Measurements from ENCODE around the gene RTF1.
A peak's percentile ranks its signal among the peaks of the same experiment; 100 is the strongest.
"Not testable (repeated sequence)": the region's sequence is repeated elsewhere in the genome, so short reads cannot be mapped to it uniquely, and the experiment has no call there.

The RTF1 gene

DNA sequence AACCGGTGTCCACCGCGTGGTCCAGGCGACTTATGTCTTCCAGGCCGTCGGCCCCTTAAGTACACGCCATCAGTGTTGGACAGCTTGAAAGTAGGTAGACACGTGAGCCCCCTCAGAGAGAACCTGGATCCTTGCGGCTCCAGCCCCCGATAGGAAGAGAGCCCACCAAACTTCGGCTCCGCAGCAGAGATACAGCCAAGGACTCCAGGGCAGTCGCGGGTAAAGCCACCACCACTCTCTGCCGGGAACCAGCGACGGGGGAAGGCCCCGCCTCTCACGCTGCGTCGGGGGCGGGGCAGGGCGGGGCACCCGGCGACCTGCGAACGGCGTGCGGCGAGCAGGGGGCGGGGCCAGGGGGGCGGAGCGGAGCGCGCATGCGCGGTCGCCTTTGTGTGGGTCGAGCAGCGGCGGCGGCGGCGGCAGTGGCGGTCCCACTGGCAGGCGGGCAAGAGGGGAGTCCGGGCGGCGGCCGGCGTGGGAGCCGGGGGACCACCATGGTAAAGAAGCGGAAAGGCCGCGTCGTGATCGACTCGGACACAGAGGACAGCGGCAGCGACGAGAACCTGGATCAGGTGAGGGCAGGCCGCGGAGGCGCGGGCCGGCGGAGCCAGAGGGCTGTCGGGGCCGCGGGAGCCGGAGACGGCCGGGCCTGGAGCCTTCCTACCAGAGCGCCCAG, at the start of gene RTF1:
TSS of gene RTF1 (plus strand) at position 354 of the 676 bp plus-strand sequence. CDS start at position 375, 21 bp downstream.
- DNase-seq (ENCODE audit: low spot score), result peak; percentile 98

DNA sequence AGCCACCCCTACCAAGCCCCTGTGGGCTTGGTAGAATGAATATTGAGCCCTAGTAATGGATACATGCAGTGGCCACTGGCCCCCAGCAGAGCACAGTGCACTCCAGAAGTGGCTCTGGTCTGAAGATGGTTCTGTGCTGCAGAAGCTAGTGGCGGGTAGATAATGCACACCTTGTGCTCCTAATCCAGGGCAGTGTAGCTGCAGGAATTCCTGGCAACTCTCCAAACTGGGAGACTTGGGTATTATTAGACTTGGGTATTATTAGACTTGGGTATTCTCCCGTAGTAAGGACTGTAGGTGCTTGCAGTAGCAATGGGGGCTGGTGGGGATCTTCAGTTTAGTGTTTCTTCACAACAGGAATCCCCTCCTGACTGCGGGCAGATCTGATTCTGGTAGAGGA, 49.5 kb upstream of the RTF1 start:
- no peak for DNase-seq (ENCODE audit: low spot score)

DNA sequence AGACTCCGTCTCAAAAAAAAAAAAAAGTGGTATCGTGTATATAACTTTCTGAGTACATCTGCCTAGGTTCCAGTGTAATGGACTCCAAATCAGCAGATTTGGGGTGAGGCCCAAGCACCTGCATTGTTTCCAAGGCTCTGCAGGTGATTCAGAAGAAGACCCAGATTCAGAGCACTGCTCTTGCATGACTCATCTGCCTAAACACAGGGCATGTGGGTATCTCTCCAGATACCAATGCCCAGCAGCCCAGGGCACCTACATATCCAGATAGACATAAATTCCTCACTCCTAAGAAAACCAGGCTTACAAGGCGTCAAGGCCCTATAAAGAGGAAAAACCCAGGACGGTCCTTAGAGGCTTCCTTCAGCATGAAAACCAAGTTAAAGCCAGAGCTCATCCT, 38.9 kb upstream of the RTF1 start:
- DNase-seq (ENCODE audit: low spot score), result no peak

DNA sequence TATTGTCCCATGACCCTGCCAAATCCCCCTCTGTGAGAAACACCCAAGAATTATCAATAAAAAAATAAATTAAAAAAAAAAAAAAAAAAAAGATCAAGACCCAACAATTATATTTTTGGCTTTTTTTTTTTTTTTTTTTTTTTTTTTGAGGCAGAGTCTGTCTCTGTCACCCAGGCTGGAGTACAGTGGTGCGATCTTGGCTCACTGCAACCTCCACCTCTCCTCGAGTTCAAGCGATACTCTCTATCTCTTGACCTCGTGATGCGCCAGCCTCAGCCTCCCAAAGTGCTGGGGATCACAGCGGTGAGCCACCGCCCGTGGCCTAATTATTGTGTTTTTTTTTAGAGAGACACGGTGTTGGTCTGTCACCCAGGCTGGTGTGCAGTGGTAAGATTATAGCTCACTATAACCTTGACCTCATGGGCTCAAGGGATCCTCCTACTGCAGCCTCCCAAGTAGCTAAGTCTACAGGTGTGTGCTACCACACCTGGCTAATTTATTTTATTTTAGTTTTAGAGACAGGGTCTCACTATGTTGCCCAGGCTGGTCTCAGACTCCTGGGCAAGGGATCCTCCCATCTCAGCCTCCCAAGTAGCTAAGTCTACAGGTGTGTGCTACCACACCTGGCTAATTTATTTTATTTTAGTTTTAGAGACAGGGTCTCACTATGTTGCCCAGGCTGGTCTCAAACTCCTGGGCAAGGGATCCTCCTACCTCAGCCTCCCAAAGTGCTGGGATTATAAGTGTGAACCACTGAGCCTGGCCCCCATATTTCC, 32.7 kb upstream of the RTF1 start:
- not testable (repeated sequence) for DNase-seq (ENCODE audit: low spot score)

DNA sequence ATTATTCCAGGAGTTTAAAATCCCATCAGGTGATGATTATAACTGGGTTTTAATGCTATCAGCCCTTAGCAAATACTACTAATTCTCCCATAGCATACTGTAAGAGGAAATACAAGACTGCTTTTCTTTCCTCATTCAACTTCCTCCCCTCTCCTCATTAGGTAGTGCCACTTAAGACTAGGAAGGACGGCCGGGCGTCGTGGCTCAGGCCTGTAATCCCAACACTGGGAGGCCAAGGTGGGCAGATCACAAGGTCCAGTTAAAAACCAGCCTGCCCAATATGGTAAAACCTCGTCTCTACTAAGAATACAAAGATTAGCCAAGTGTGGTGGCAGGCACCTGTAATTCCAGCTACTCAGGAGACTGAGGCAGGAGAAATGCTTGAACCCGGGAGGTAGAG, 29.2 kb upstream of the RTF1 start:
- DNase-seq (ENCODE audit: low spot score), result no peak

DNA sequence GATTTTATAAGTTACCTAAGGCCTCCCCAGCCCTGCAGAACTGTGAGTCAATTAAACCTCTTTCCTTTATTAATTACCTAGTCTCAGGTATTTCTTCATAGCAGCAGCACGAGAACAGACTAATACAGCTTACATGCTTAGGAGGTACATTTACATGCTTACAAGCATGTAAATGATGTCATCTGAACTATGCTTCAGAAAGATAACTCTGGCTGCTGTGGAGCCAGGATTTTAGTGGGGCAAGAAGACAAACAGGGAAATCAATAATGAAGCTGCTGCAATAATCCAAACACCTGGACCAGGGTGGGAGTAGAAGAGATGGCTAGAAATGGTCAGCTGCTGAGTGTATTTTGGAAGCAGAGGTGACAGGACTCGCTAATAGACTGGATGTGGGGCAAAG, 24.2 kb upstream of the RTF1 start:
- no peak for DNase-seq (ENCODE audit: low spot score)

DNA sequence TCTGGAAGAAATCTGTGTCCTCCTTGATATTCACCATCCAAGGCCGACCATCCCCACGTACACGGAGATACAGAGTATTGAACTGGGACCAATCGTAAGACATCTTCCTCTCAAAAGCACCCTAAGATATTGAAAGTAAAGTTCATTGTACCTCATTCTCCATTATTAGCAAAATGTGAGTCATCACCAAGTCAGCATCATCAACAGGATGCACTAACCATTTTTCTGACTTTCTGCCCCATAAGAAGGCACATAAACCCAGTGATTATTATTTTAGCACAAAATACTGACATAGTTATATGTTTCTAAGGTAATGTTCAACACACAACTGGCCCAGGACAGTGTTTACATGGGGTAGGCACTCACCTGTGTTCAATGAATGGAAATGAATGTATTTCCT, 22.0 kb upstream of the RTF1 start:
- no peak for DNase-seq (ENCODE audit: low spot score)

DNA sequence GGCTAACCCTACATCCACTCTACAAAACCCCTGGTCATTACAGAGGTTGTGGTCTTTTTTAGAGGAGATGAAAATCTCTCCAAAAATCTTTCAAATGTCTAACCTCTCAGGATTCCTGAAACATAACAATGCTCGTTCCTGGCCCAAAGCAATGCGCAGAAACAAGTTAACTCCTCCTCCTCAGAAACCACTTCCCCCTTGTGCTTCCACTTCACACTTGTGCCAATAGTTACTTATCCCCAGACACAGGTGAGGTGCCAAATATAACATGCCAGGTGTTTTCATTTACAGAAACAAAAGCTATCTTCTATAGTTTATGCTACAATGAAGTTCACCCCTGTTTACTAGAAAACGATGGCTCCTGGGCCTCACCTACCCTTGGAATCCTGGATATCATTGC, 20.8 kb upstream of the RTF1 start:
- DNase-seq (ENCODE audit: low spot score), result no peak

DNA sequence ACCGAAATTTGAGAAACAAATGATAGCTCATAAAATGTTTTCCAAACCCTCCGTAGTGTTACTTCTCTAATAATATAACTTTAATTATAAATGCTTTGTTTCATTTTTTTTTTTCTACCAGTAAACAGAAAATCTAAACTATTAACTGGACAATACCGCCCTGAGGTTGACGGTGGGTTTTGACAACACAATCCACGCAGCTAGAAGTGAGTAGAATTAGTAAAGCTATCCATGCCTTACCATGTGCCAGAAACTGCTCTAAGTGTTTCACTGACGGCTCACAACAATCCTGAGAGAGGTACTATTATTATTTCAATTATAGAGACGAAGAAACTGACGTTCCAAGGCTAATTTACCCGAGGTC, 15.0 kb upstream of the RTF1 start:
- DNase-seq (ENCODE audit: low spot score), result no peak

DNA sequence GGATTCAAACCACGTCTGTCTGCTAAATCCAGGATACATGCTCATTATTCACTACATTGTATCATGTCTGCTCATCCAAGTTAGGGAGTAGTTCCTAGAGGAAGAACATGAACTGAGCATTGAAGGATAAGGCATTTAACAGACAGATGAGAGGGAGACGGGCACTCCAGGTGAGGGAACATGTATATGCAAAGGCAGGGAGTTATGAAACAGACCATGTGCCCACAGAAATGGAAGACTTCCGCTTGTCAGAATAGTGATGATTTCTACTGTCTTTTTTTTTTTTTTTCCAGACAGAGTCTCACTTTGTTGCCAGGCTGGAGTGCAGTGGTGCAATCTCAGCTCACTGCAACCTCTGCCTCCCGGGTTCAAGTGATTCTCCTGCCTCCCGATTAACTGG, 9.6 kb upstream of the RTF1 start:
- no peak for DNase-seq (ENCODE audit: low spot score)

DNA sequence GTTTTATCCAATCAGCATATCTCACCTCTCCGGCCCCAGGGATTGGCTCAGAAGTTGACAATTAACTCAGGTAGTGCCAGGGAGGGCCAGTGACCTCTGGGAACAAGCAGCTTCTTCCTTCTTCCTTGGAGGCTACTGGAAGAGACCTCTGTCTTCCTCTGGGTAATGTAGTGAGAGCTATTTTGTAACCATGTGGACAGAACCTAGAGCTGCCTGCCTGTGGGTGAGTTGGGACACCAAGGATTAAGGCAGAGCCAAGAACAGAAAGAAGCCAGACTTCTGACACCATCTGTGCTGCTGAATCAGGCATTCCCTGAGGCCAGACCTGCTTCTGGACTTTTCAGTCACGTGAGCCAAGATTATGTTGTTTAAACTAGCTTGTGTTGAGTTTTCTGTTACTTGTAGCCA, 8.7 kb upstream of the RTF1 start:
- DNase-seq (ENCODE audit: low spot score), result no peak

DNA sequence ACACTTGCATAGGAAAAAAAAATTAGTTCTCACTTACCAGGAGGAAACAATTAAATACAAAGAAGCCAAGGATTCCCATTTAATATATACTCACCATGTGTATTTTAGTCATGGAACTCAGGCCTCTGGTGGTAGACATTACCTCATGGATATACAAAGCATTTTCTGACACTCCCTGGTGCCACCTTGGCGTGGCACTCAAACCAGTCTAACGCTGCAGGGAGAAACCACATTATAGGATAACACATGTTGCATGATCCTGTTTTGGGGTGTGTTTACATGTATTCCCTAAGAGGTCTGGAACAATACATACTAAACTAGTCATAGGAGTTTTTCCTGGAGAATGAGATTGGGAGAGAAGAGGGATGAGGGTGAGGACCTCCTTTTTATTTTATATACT, 5.9 kb upstream of the RTF1 start:
- DNase-seq (ENCODE audit: low spot score), result no peak

DNA sequence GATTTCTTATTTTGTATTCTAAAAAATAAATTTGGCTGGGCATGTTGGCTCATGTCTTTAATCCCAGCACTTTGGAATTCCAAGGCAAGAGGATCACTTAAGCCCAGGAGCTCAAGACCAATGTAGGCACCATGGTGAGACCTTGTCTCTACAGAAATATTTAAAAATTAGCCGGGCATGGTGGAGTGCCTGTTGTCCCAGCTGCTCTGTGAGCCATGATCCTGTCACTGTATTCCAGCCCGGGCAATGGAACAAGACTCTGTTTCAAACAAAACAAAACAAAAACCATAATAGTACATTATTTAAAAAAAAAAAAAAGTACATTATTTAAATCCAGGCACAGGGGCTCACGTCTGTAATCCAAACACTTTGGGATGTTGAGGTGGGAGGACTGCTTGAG, 5.5 kb upstream of the RTF1 start:
- DNase-seq (ENCODE audit: low spot score), result no peak

DNA sequence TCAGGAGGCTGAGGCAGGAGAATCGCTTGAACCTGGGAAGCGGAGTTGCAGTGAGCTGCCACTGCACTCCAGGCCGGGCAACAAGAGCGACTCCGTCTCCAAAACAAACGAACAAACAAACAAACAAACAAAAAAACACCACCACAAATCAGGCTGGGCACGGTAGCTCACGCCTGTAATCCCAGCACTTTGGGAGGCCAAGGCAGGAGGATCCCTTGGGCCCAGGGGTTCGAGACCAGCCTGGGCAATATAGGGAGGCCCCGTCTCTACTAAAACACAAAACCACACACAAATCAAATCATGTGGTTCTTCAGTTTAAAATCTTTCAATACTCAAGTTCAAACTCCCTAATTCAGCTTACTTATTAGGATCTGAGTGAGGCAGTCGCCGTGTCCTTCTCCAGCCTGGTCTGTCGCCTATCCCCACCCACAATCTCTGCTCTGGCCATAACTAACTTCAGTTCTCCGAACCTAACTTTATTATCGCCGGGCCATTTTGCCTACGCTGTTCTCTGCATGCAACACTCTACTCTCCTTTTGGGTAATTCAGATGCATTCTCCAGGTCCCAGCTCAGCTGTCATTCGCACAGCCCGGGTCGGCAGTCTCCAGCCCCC, 660 bp upstream of the RTF1 start:
- no peak for DNase-seq (ENCODE audit: low spot score)

DNA sequence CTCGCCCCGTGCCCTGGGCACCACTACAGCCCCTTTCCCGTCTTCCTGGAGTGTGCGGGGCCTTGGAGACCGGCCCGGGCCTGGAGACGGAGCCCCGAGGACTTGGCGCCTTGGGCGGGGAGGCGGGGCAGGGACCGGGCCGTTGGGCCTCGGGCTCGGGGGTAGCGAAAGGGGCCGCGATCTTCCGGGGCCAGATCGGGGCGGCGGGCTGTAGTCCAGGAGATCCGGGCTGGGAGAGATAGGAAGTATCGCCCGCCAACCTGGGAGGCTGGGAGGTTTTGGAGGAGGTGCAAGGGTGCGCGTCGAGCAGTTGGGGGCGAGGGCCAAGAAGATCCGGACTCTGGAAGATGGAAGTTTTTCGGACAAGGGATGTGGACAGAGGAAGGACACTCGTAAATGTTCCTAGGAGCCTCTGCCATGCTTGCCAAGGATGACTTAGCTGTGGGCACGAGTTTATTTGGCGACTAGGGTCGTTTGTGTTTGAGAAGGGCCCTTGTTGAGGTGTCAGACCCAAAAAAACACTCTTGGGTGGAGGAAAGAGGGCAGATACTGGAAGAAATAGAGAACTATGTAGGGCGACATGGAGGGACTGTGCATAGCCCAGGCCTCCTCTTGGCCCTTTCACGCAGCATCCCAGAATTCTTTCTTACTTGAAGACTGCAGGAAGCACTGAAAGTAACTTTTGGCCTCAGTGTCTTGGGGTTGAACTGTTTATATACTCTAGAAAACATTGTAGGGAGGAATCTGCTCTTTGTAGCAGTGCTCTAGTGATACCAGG, 712 bp downstream of the RTF1 start:
- DNase-seq (ENCODE audit: low spot score), result peak; percentile 52

DNA sequence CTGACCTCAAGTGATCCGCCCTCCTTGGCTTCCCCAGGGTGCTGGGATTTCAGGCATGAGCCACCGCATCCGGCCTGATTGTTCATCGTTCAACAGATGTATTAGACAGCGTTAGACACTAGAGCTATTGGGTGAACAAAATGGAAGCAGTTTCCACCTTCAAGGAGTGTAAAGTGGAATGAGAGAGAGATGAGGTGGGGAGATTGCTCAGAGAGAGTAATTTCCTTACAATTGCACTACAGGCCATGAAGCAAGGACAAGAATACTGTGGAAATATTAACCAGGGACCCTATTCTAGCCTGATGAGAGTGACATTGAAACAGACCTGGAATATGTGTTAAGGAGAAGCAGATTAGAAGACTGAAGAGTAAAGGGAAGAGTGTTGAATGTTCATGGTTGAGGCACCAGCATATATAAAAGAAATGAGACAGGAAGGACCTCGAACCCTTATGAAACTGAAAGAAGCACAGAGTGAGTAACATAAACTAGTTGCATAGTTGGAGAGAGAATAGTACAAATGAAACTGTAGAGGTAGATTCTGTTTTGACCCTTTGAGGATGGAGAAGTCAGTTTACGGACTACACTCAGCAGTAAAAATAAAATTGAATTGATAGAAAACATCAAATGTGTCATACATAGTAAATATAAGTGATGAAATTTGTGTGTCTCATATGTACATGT, 7.2 kb downstream of the RTF1 start:
- DNase-seq (ENCODE audit: low spot score), result no peak

DNA sequence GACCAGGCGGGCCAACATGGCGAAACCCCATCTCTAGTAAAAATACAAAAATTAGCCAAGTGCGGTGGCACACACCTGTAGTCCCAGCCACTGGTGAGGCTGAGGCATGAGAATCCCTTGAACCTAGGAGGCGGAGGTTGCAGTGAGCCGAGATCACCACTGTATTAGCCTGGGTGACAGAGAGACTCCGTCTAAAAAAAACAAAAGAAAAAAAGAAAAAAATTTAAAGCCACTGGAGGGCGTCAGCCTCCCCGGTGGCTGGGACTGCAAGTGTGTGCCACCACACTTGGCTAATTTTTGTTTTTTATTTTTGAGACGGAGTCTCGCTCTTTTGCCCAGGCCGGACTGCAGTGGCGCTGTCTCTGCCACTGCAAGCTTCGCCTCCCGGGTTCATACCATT, 7.9 kb downstream of the RTF1 start:
- no peak for DNase-seq (ENCODE audit: low spot score)

DNA sequence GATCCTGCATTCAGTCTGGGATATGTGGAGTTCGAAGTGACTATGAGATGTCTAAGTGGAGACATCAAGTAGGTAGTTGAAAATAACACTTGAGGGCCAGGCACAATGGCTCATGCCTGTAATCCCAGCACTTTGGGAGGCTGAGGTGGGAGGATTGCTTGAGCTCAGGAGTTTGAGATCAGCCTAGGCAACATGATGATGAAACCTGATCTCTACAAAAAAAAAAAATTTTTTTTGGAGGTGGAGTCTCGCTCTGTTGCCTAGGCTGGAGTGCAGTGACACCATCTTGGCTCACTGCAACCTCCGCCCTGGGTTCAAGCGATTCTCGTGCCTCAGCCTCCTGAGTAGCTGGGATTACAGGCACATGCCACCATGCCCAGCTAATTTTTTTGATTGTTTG, 9.0 kb downstream of the RTF1 start:
- DNase-seq (ENCODE audit: low spot score), result not testable (repeated sequence)

DNA sequence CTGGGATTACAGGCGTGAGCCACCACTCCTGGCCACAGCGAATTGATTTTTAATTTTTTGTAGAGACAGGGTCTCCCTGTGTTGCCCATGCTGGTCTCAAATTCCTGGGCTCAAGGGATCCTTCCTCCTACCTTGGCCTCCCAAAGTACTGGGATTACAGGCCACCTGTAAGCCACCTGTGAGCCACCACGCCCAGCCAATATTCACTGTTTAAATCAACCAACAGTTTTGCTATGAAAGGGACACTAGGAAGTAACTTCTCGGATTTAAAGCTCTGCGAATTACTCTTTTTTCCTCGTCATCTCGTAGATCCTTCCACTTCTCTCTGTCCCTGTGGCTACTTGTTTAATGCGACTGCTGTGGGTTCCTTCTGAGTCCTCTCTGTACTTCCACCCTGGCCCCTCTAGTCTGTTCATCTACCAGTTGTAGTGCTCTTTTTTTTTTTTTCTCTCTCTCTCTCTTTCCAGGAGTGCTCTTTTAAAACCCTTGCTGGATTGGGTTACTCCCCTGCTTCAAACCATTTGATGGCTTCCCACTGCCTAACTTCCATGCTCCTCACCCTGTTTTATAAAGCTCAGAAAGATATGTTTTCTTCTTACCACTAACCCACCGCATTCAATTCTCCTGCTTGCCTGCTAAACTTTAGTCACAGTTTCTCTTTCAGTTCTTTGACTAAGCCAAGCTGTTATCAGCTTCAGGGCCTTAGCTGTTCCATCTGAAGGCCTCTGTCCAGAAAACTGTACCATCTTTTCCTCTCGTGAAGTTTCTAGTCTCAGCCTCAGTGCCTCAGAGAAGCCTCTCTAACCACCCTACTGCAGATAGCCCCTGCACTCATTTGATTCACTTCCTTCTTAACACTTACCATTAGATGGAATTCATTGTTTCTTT, 12.4 kb downstream of the RTF1 start:
- DNase-seq (ENCODE audit: low spot score), result no peak

DNA sequence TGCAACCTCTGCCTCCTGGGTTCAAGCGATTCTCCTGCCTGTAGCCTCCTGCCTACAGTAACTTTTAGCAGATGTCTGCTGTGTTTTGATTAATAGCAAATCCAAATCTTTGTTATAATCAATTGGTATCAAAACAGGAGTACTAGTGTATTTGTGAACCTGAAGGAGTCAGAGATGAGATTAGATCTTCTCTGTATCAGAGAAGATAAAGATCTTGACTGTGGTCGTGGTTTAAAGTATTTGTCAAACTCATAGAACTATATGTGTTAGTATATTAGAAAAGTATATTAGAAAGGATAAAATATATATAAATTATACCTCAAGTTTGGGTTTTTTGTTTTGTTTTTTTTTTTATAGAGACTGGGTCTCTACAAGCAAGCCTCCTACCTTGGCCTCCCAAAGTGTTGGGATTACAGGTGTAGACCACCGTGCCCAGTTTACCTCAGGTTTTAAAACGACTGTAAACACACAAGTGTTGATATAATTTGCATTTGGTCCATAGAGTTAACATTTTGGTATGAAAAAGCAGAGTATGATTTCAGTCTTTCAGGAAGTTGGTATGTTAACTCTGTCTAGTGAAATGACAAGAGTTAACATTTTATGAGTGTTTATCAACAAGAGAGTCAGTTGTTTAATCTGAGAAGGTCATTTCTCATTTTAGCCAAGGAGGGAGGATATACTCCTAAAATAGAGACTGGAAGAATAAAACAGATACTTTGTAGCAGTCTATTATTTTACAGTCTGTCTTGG, 18.3 kb downstream of the RTF1 start:
- no peak for DNase-seq (ENCODE audit: low spot score)

Measured in iPS-NIHi11 (cell line).